Activated T-cell treated with anti-CD3 and anti-CD28 coated beads, Interleukin-2, amount 50 U/mL, for 24 hours (primary cell): Measurements from ENCODE around the gene MILR1.
"Not testable (repeated sequence)": the region's sequence is repeated elsewhere in the genome, so short reads cannot be mapped to it uniquely, and the experiment has no call there.

Source experiments
- DNase-seq: peaks from one replicate; pipeline ENCODE4 v3.0.0-alpha.2; 2020
- H3K27ac Mint-ChIP-seq: 2 replicates; pipeline ENCODE4 v1.8.0; 2020; ENCODE audit warnings: mild to moderate bottlenecking, mixed read lengths
- H3K27me3 Mint-ChIP-seq: 2 replicates; pipeline ENCODE4 v1.8.0; 2020; ENCODE audit warnings: mixed read lengths
- H3K36me3 Mint-ChIP-seq: 2 replicates; pipeline ENCODE4 v1.8.0; 2020; ENCODE audit warnings: low read depth, mixed read lengths
- H3K4me1 Mint-ChIP-seq: 2 replicates; pipeline ENCODE4 v1.8.0; 2020; ENCODE audit warnings: low read depth, mixed read lengths
- H3K4me3 Mint-ChIP-seq: 2 replicates; pipeline ENCODE4 v1.8.0; 2020; ENCODE audit warnings: mild to moderate bottlenecking, moderate library complexity, mixed read lengths
- H3K9me3 Mint-ChIP-seq: 2 replicates; pipeline ENCODE4 v1.8.0; 2020; ENCODE audit warnings: mixed read lengths

The MILR1 gene

GRCh38 chr17:64471440-64471839 is 22.5 kb downstream of the MILR1 start:
- no peak overlapping the region for H3K4me3 Mint-ChIP-seq
- H3K27ac Mint-ChIP-seq: no peak overlapping the region
- no peaks in the 10 kb centered on the region for H3K9me3 Mint-ChIP-seq
- H3K36me3 Mint-ChIP-seq: no peaks in the 10 kb centered on the region
- no peak for DNase-seq
- no peaks in the 10 kb centered on the region for H3K27me3 Mint-ChIP-seq
- H3K4me1 Mint-ChIP-seq: no peaks in the 10 kb centered on the region

- H3K36me3 Mint-ChIP-seq: peaks cover 7% of the 10 kb centered on the region
- no peaks in the 10 kb centered on the region for H3K4me1 Mint-ChIP-seq
- H3K27ac Mint-ChIP-seq: no peak overlapping the region
- no peak overlapping the region for H3K4me3 Mint-ChIP-seq
- no peak for DNase-seq
- H3K27me3 Mint-ChIP-seq: no peaks in the 10 kb centered on the region
- no peaks in the 10 kb centered on the region for H3K9me3 Mint-ChIP-seq
Measured at GRCh38 chr17:64472564-64472963, 23.6 kb downstream of the MILR1 start.

- Mint-ChIP-seq H3K9me3 (no peaks in the 10 kb centered on the region), H3K27ac (no peak overlapping the region), H3K4me1 (no peaks in the 10 kb centered on the region), H3K36me3 (peaks cover 54% of the 10 kb centered on the region), H3K4me3 (no peak overlapping the region), H3K27me3 (no peaks in the 10 kb centered on the region)
- no peak for DNase-seq
Measured at GRCh38 chr17:64477849-64478248, 28.9 kb downstream of the MILR1 start.

GRCh38 chr17:64480951-64481350 is 32.0 kb downstream of the MILR1 start:
- H3K27ac Mint-ChIP-seq: no peak overlapping the region
- peaks cover 84% of the 10 kb centered on the region for H3K36me3 Mint-ChIP-seq
- peaks cover 2% of the 10 kb centered on the region for H3K4me1 Mint-ChIP-seq
- no peaks in the 10 kb centered on the region for H3K9me3 Mint-ChIP-seq
- no peak for DNase-seq
- H3K27me3 Mint-ChIP-seq: no peaks in the 10 kb centered on the region
- no peak overlapping the region for H3K4me3 Mint-ChIP-seq

GRCh38 chr17:64484380-64484779 is 35.5 kb downstream of the MILR1 start:
- H3K27me3 Mint-ChIP-seq: no peaks in the 10 kb centered on the region
- H3K36me3 Mint-ChIP-seq: peaks cover 92% of the 10 kb centered on the region
- H3K27ac Mint-ChIP-seq: peak overlapping the region; percentile 8
- H3K4me1 Mint-ChIP-seq: peaks cover 2% of the 10 kb centered on the region
- no peak overlapping the region for H3K4me3 Mint-ChIP-seq
- no peak for DNase-seq
- H3K9me3 Mint-ChIP-seq: no peaks in the 10 kb centered on the region

GRCh38 chr17:64488301-64488700 is 39.4 kb downstream of the MILR1 start:
- H3K27ac Mint-ChIP-seq: no peak overlapping the region
- H3K4me3 Mint-ChIP-seq: no peak overlapping the region
- H3K36me3 Mint-ChIP-seq: peaks cover 94% of the 10 kb centered on the region

GRCh38 chr17:64491034-64491860 is 42.3 kb downstream of the MILR1 start:
- no peak for DNase-seq
- H3K36me3 Mint-ChIP-seq: peaks cover 87% of the 10 kb centered on the region
- no peaks in the 10 kb centered on the region for H3K27me3 Mint-ChIP-seq
- peak overlapping the region; percentile 24 for H3K27ac Mint-ChIP-seq
- no peak overlapping the region for H3K4me3 Mint-ChIP-seq
- peaks cover 35% of the 10 kb centered on the region for H3K4me1 Mint-ChIP-seq
- H3K9me3 Mint-ChIP-seq: no peaks in the 10 kb centered on the region

More at GRCh38 chr17:64488301-64488700, 39.4 kb downstream of the MILR1 start:
- DNase-seq: no peak
- Mint-ChIP-seq H3K9me3 (no peaks in the 10 kb centered on the region), H3K27me3 (no peaks in the 10 kb centered on the region), H3K4me1 (peaks cover 16% of the 10 kb centered on the region)

GRCh38 chr17:64491994-64492393 is 43.1 kb downstream of the MILR1 start:
- no peak for DNase-seq
- peaks cover 86% of the 10 kb centered on the region for H3K36me3 Mint-ChIP-seq
- no peaks in the 10 kb centered on the region for H3K27me3 Mint-ChIP-seq
- H3K27ac Mint-ChIP-seq: peak overlapping the region; percentile 52
- H3K4me1 Mint-ChIP-seq: peaks cover 38% of the 10 kb centered on the region
- H3K4me3 Mint-ChIP-seq: no peak overlapping the region
- H3K9me3 Mint-ChIP-seq: no peaks in the 10 kb centered on the region

GRCh38 chr17:64492481-64493109 is 43.7 kb downstream of the MILR1 start:
- Mint-ChIP-seq H3K27ac (peak overlapping the region; percentile 35), H3K36me3 (peaks cover 86% of the 10 kb centered on the region), H3K4me3 (no peak overlapping the region), H3K4me1 (peaks cover 44% of the 10 kb centered on the region), H3K9me3 (no peaks in the 10 kb centered on the region), H3K27me3 (no peaks in the 10 kb centered on the region)
- no peak for DNase-seq

- Mint-ChIP-seq H3K9me3 (no peaks in the 10 kb centered on the region), H3K27me3 (no peaks in the 10 kb centered on the region), H3K36me3 (peaks cover 88% of the 10 kb centered on the region), H3K27ac (no peak overlapping the region), H3K4me3 (peak overlapping the region; percentile 99), H3K4me1 (peaks cover 57% of the 10 kb centered on the region)
- no peak for DNase-seq
Measured at GRCh38 chr17:64494121-64494520, 45.2 kb downstream of the MILR1 start.

- DNase-seq, H3K27me3 Mint-ChIP-seq, H3K9me3 Mint-ChIP-seq: not testable (repeated sequence)
- Mint-ChIP-seq H3K4me1 (peaks cover 69% of the 10 kb centered on the region), H3K4me3 (peak overlapping the region; percentile 99), H3K27ac (peak overlapping the region; percentile 26), H3K36me3 (peaks cover 89% of the 10 kb centered on the region)
Measured at GRCh38 chr17:64495300-64495699, 46.4 kb downstream of the MILR1 start.

- Mint-ChIP-seq H3K27ac (peak overlapping the region; percentile 100), H3K36me3 (peaks cover 89% of the 10 kb centered on the region), H3K4me1 (peaks cover 78% of the 10 kb centered on the region), H3K9me3 (no peaks in the 10 kb centered on the region), H3K27me3 (no peaks in the 10 kb centered on the region), H3K4me3 (peak overlapping the region; percentile 99)
- no peak for DNase-seq
Measured at GRCh38 chr17:64496348-64496785, 47.5 kb downstream of the MILR1 start.

- DNase-seq: peak; percentile 95
- Mint-ChIP-seq H3K27me3 (no peaks in the 10 kb centered on the region), H3K4me3 (peak within 1 kb of the TSS; percentile 99)
Measured at GRCh38 chr17:64496786-64497564, 48.1 kb downstream of the MILR1 start, which contains the start of gene POLG2. Gene POLG2 (minus strand): TSS chr17:64497054. CDS start chr17:64496968, 86 bp downstream.

GRCh38 chr17:64497565-64498035 is 48.7 kb downstream of the MILR1 start:
- DNase-seq: peak; percentile 78
- Mint-ChIP-seq H3K4me1 (peaks cover 83% of the 10 kb centered on the region), H3K27ac (peak overlapping the region; percentile 100), H3K4me3 (peak overlapping the region; percentile 99), H3K36me3 (peaks cover 91% of the 10 kb centered on the region), H3K27me3 (no peaks in the 10 kb centered on the region), H3K9me3 (no peaks in the 10 kb centered on the region)

More at GRCh38 chr17:64496786-64497564, 48.1 kb downstream of the MILR1 start, which contains the start of gene POLG2:
- Mint-ChIP-seq H3K9me3 (no peaks in the 10 kb centered on the region), H3K36me3 (peaks cover 89% of the 10 kb centered on the region), H3K27ac (peak within 1 kb of the TSS; percentile 100), H3K4me1 (peaks cover 81% of the 10 kb centered on the region)
